IMR-90 (cell line): ENCODE data around the gene CCDC77.

Experiments
- CEBPB ChIP-seq: IDR thresholded peaks from 2 replicates; pipeline ENCODE4 v1.6.1; 2012; ENCODE audit warnings: low read depth, low read length, improper control_type of control experiment
- CTCF ChIP-seq: conservative IDR thresholded peaks from 2 replicates; pipeline ENCODE4 v1.5.1; 2012; ENCODE audit warnings: mild to moderate bottlenecking, low read depth, low read length, improper control_type of control experiment
- MAZ ChIP-seq: IDR thresholded peaks from 2 replicates; pipeline ENCODE4 v1.6.1; 2012; ENCODE audit warnings: low read depth, mild to moderate bottlenecking, low read length, improper control_type of control experiment, moderate library complexity, borderline replicate concordance
- MXI1 ChIP-seq: IDR thresholded peaks from 2 replicates; pipeline ENCODE4 v1.6.1; 2012; ENCODE audit warnings: low read depth, mild to moderate bottlenecking, low read length, moderate library complexity, borderline replicate concordance
- POLR2A ChIP-seq: IDR thresholded peaks from 2 replicates; pipeline ENCODE4 v1.6.1; 2012; ENCODE audit warnings: mild to moderate bottlenecking, low read depth, low read length
- RAD21 ChIP-seq: IDR thresholded peaks from 2 replicates; pipeline ENCODE4 v1.6.1; 2012; ENCODE audit warnings: low read length, improper control_type of control experiment
- SMC3 ChIP-seq: fragments of 150-350 bp; IDR thresholded peaks from 2 replicates; pipeline ENCODE4 v1.6.1; 2016; ENCODE audit warnings: low read depth, mild to moderate bottlenecking, antibody characterized with exemption, low read length, moderate library complexity

- TF ChIP-seq CTCF (no peak), SMC3 (0 out of 2 replicates have a peak, but pooled peaks have one; percentile 3), CEBPB (no peak), POLR2A (no peak), RAD21 (no peak), MXI1 (no peak), MAZ (no peak)
Observed at GRCh38 chr12:452667-453210, 51.3 kb downstream of the CCDC77 start.
